COR-L47 (cell line): Measurements from ENCODE around the gene DNAJC1.
"Not testable (repeated sequence)": the region's sequence is repeated elsewhere in the genome, so short reads cannot be mapped to it uniquely, and the experiment has no call there.

Source experiments
- DNase-seq: peaks from one replicate; lab custom pipeline; 2025; lab: John Stamatoyannopoulos, UW

The DNAJC1 gene

DNA sequence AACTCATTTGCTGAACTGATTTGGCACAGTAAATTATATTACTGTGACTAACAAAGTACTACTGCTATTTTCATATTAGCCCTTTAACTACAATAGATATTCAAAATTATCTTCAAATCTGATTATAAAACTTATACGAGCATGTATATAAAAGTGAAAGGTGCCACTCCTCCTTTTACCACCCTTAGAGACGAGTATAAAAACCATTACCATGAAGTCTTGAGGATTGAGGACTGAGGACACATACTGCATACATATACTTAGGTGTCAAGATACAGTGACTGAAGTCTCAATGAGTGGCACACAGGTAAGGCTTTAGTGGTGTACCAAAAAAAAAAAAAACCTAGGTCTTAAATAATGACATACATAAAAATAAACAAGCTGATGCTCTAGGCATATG is 98.6 kb downstream of the DNAJC1 start:
- DNase-seq: no peak

DNA sequence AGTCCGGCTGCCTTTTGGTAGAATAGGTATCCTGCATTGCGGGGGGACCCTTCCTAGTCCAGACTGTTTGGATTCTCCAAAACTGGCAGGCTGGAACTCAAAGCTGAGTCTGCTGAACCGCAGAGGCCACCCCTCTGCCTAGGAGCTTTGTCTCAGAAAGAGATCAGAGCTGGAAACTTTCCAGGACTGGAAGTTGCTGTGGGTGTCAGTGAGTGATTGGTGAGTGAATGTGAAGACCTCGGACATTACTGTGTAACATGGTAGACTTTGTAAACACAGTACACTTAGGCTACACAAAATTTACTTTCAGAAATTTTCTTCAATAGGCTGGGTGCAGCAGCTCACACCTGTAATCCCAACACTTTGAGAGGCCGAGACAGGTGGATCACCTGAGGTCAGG is 103.8 kb downstream of the DNAJC1 start:
- no peak for DNase-seq

DNA sequence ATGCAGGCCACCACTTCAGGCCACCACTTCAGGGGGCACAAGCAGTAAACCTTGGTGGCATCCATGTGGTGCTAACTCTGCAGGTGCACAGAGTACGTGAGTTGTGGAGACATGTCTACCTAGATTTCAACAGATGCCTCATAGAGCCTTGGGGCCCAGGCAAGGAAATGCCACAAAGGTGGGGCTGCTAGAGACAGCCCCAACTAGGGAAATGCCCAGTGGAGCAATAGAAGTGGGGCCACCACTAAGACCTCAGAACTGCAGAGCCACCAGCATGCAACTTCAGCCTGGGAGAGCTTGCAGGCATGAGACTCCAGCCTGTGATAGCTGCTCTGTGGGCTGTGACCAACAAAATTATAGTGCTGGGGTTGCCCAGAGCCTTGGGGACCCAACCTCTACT is 107.6 kb downstream of the DNAJC1 start:
- no peak for DNase-seq

DNA sequence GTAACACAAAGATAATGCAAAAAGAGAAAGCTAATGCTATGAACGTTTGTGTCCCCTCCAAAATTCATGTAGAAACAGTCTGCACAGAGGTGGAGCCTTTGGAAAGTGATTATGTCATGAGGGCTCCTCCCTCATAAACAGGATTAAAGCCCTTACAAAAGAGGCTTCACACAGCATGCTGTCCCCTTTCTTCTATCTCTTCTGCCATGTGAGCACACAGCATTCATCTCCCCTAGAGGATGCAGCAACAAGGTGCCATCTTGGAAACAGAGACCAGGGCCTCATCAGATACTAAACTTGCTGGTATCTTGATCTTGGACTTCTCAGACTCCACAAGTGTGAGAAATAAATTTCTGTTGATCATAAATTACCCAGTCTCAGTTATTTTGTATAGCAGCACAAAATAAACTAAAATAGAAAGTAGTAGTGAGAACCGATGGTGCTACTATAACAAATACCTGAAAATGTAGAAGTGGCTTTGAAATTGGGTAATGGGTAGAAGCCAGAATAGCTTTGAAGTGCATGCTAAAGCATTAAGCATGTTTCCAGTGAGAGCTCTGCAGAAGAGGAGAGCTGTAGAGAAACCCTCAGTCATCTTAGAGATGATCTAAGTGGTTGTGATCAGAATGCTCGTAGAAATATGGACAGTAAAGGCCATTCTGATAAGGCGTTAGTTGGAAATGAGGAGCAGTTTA is 108.7 kb downstream of the DNAJC1 start:
- no peak for DNase-seq

DNA sequence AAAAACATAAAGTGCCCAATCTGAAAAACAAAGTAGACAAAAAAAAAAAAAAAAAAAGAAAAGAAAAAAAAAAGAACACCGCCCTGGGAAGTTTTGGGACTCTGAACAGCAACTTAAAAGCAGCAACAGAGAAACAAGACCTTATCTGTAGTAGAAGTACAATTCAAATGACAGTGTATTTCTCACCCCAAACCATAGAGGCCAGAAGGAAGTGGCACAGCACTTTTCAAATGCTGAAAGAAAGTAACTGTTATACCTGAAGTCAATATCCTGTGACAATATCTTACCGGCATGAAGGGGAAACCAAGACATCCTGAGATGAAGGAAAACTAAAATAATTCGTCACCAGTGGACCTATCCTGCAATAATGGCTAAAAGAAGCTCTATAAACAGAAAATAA is 112.1 kb downstream of the DNAJC1 start:
- no peak for DNase-seq

DNA sequence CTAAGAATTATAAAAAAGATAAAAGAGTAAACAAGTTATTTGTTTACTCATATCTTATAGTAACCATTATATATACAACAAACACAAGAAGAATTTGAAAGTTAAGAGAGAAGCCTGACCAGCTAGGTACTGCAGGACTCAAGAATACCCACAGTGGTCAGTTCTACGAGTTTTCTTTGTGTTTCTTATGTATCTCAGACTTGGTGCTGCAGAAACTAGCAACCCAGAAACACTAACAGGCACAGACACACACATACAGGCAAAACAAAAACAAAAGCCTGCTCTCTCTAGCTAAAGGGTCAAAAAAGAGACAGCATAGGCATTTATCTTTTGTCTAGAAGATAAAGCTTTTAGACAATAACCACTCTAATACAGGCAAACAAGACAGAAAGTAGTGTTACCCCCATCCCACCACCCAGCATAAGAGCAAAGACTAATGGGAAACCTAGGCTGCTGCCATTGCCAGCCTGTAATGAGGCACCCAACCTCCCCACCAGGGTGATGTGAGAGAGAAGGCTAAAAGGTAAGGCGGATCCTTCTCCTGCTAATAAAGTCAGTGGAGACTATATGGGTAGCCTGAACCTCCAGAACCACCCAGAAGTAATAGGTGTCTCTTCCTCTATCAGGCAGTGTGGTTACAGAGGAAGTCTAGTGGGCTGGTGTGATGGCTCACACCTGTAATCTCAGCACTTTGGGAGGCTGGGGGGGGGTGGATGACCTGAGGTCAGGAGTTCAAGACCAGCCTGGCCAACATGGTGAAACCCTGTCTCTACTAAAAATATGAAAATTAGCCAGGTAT is 113.9 kb downstream of the DNAJC1 start:
- no peak for DNase-seq

DNA sequence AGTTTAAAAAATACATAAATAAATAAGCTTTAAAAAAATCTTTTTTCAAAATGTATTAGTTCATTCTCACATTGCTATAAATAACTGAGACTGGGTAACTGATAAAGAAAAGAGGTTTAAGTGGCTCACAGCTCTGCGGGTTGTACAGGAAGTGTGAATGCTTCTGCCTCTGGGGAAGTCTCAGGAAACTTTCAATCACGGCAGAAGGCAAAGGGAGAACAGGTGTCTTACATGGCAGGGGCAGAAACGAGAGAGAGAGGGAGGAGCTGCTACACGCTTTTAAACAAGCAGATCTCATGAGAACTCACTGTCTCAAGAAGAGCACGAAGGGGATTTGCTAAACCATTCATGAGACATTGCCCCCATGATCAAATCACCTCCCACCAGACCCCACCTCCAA is 114.6 kb downstream of the DNAJC1 start:
- no peak for DNase-seq

DNA sequence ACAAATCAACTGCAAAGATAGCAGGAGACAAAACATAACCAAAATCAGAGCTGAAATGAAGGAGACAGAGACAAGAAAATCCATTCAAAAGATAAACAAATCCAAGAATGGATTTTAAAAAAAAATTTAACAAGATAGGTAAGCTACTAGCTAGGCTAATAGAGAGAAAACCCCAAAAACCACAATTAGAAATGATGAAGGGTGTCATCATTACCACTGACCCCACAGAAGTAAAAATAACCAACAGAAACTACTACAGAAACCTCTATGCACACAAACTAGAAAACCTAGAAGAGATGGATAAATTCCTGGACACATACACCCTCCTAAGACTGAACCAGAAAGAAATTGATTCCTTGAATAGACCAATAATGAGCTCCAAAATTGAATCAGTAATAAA is 117.6 kb downstream of the DNAJC1 start:
- no peak for DNase-seq

DNA sequence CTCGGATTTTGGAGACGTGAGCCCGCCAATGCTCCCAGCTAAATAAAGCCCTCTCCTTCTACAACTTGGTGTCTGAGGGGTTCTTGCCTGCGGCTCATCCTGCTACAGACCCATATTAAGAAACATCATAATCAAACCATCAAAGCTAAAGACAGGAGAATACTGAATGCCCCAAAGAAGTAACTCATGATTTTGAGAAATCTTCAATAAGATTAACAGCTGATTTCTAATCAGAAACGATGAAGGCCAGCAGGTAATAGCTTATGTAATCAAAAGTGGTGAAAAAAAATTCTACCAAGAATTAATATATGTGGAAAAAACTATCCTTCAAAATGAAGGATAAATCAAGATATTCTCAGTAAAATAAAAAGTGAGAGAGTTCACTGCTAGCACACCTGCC is 130.3 kb downstream of the DNAJC1 start:
- DNase-seq: no peak

DNA sequence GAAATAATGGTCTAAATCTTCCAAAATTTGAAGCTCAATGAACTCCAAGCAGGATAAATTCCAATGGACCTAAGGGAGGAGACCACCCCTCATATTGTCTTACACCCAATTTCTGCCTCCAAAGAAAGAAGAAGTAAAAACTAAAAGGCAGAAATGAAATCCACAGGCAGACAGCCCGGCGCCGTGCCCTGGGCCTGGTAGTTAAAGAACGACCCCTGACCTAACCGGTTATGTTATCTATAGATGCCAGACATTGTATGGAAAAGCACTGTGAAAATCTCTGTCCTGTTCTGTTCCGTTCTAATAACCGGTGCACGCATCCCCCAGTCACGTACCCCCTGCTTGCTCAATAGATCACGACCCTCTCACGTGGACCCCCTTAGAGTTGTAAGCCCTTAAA is 130.8 kb downstream of the DNAJC1 start:
- not testable (repeated sequence) for DNase-seq

DNA sequence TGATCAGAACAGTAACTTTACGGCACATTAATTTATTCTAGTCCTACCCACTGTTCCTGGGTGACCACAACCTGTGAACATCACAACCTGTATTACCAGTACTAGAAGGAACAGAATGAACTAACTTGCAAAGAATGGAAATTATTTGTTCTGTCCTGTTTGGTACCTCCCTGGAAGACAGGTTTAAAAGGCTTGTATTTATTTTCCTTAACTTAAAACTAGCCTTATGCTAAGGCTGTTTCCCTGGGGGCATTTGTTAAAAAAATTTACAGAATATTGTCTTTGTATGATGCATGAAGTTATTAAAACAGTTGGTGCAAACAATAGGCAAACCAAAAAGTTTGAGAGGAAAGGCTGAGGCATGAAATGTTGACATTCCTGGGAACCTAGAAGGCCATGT is 132.7 kb downstream of the DNAJC1 start:
- no peak for DNase-seq

DNA sequence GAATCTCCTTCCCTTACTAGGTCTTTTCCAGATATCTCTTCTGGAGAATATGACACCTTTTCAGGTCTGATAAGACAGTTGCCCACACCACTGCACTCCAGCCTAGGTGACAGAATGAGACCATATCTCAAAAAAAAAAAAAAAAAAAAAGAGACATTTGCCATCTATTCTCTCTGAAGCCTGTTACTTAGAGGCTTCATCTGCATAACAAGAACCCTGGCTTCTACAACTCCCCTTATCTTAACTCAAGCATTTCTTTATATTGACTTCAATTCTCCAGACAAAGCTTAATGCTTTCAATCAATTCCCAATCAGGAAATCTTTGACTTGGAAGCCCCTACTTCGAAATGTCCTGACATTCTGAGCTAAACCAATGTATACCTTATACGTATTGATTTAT is 134.4 kb downstream of the DNAJC1 start:
- not testable (repeated sequence) for DNase-seq

DNA sequence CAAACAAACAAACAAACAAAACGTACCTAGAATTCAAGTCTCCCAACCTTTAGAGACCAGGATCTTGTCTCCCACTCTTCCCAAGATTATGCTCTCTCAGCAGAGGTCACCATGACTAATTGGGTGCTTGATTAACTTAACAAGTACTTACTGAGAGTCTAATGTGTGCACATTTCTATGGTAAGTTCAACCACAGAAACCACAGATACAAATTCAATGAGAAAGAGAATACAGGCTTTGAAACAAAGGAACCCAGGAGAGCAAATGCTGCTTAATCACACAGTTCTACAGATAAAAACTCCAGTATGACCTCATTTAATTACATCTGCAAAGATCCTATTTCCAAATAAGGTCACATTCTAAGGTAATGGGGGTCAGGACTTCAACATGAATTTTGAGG is 142.8 kb downstream of the DNAJC1 start:
- DNase-seq: no peak

DNA sequence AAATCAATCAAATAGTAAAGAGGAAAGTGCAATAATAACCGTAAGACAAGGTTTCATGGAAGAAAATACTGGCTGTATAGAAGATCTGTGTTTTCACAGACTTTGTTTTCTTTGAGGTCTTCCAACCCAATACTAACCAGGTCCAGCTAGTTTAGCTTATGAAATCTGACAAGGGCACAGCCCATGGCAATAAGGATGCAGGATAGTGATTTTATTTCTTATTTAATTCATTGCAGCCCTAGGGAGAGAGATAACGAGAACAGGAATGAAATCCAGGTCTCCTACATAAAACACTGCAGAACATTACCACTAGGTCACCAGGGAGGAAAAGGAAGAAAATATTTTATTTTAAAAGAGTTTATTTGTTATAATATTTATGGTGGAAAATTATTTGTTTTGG is 145.1 kb downstream of the DNAJC1 start:
- no peak for DNase-seq

DNA sequence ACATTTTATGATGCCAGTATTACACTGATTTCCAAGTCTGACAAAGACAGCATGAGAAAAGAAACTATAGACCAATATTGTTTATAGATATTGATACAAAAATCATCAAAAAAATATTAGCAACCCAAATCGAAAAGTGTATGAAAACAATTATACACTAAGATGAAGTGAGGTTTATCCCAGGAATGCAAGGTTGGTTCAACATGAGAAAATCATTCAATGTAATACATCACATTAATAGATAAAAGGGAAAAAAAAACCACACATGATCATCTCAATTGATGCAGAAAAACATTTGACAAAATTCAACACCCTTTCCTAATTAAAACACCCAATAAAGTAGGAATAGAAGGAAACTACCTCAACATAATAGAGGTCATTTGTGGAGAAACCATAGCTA is 153.9 kb downstream of the DNAJC1 start:
- DNase-seq: no peak

DNA sequence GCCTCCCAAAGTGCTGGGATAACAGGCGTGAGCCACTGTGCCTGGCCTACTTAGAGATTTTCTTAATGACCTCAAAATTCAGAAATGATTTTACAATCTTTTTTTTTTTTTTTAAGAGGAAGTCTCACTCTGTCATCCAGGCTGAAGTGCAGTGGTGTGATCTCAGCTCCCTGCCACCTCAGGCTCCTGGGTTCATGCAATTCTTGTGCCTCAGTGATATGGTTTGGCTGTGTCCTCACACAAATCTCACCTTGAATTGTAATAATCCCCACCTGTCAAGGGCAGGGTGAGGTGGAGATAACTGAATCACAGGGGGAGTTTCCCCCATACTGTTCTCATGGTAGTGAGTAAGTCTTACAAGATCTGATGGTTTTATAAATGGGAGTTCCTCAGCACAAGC is 159.9 kb downstream of the DNAJC1 start:
- DNase-seq: no peak

DNA sequence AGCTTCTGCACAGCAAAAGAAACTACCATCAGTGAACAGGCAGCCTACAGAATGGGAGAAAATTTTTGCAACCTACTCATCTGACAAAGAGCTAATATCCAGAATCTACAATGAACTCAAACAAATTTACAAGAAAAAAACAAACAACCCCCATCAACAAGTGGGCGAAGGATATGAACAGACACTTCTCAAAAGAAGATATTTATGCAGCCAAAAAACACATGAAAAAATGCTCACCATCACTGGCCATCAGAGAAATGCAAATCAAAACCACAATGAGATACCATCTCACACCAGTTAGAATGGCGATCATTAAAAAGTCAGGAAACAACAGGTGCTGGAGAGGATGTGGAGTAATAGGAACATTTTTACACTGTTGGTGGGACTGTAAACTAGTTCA is 162.3 kb downstream of the DNAJC1 start:
- DNase-seq: not testable (repeated sequence)

DNA sequence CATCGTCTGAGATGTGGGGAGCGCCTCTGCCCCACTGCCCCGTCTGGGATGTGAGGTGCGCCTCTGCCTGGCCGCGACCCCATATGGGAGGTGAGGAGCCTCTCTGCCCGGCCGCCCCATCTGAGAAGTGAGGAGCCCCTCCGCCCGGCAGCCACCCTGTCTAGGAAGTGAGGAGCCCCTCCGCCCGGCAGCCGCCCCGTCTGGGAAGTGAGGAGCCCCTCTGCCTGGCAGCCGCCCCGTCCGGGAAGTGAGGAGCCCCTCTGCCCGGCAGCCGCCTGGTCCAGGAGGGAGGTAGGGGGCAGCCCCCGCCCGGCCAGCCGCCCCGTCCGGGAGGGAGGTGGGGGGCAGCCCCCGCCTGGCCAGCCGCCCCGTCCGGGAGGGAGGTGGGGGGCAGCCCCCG is 166.0 kb downstream of the DNAJC1 start:
- DNase-seq: not testable (repeated sequence)

DNA sequence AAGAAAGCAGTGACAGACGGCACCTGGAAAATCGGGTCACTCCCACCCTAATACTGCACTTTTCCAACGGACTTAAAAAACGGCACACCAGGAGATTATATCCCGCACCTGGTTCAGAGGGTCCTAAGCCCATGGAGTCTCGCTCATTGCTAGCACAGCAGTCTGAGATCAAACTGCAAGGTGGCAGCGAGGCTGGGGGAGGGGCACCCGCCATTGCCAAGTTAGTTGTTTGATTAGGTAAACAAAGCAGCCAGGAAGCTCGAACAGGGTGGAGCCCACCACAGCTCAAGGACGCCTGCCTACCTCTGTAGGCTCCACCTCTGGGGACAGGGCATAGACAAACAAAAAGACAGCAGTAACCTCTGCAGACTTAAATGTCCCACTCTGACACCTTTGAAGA is 169.0 kb downstream of the DNAJC1 start:
- DNase-seq: not testable (repeated sequence)

DNA sequence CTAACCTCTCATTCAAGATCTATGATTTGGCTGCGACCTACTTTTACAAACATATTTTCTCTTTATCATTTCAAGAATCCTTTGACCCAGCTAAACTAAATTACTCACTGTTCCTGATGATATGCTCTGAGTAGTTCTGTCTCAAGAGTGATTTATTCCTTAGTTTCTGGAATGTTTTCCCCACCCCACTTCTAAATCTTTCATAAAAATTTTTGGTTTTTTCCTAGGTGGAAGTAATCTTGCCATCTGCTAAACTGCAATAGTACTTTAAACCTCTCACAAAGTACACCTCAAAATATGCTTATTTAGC is 170.8 kb downstream of the DNAJC1 start:
- no peak for DNase-seq

DNA sequence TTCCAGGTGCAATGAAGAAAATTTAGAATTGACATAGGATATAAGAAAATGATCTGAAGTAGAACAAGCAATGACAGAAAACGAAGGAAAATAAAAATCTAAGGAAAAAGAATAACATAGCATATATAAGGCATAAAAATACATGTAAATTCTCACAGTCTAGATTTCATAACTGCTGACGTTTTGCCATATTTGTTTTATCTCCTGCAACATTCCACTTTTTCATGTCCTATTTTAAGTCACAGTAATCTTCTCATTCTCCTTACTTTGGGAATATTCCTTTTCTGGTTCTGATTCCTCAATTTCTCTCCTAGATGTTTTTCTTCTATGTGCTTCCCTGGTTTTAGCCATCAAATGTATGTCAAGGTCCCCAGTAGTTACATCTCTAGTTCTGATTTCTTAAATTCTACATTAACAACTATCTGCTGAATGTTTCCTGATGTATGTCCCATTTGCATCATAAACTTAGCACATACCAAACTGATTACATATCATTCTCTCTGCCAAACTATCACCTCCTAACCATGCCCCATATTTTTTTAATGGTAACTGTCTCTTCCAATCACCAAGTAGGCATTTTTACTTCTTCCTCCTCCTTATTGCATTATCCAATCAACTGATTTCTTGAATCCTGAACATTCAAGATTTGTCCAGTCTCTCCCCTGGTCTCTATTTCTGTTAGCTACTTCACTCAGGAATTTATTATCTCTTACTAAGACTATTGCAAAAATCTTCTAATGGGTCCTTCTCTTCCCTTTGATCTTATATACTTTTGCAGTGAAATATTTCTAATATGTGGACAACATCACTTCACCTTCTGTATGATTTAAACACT is 171.3 kb downstream of the DNAJC1 start:
- DNase-seq: no peak

DNA sequence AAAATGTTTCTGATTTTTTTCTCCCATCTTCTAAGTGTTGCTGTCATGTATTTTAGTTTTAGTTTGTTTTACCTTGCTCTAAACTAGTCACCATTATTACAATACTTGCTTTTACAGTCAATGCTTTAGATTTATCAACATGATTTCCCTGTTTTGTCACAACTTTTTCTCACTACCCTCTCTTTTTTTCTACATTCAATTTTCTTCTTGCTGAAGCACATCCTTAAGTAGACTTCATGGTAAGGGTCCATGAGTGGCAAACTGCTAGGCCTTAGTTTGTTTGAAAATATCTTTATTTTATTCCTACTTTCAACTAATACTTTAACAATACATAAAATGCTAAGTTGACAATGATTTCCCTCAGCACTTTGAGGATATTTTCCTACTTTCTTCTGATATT is 173.5 kb downstream of the DNAJC1 start:
- DNase-seq: no peak

DNA sequence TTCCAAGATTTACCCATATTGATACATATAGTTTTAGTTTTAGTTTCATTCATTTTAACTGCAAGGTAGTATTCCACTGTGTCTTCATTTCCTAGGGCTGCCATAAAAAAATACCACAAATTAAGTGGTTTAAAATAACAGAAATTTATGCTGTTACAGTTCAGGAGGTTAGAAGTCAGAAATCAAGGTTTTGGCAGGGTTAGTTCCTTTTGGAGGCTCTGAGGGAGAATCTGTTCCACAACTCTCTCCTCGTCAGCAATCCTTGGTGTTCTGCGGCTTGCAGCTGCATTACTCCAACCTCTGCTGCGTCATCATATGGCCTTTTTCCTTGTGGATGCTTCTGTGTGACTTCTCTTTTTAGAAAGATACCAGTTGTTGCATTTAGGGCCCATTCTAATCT is 176.2 kb downstream of the DNAJC1 start:
- DNase-seq: no peak
